Ishikawa (cell line): ENCODE data around the gene PIK3C2G.

ENCODE experiments used
- CEBPB ChIP-seq: IDR thresholded peaks from 2 replicates; pipeline ENCODE4 v1.6.1; 2012
- EGR1 ChIP-seq: IDR thresholded peaks from 2 replicates; pipeline ENCODE4 v1.6.1; 2012
- EP300 ChIP-seq: IDR thresholded peaks from 2 replicates; pipeline ENCODE4 v1.6.1; 2012; ENCODE audit warnings: borderline replicate concordance
- FOXM1 ChIP-seq: IDR thresholded peaks from 2 replicates; pipeline ENCODE4 v1.6.1; 2012; ENCODE audit warnings: low read depth, borderline replicate concordance
- MAX ChIP-seq: IDR thresholded peaks from 2 replicates; pipeline ENCODE4 v1.6.1; 2012
- RAD21 ChIP-seq: IDR thresholded peaks from 2 replicates; pipeline ENCODE4 v1.6.1; 2012; ENCODE audit warnings: low read depth
- TAF1 ChIP-seq: IDR thresholded peaks from 2 replicates; pipeline ENCODE4 v1.6.1; 2012; ENCODE audit warnings: low read depth, mild to moderate bottlenecking
- TEAD4 ChIP-seq: IDR thresholded peaks from 2 replicates; pipeline ENCODE4 v1.6.1; 2012
- USF1 ChIP-seq: IDR thresholded peaks from 2 replicates; pipeline ENCODE4 v1.6.1; 2012
- YY1 ChIP-seq: IDR thresholded peaks from 2 replicates; pipeline ENCODE4 v1.6.1; 2012; ENCODE audit warnings: low read depth
- ZBTB7A ChIP-seq: IDR thresholded peaks from 2 replicates; pipeline ENCODE4 v1.6.1; 2012; ENCODE audit warnings: low read depth

- TF ChIP-seq CEBPB, result no peak
- TF ChIP-seq USF1, result no peak
- TF ChIP-seq MAX, result no peak
- TF ChIP-seq FOXM1, result no peak
- TF ChIP-seq EP300, result no peak
- TF ChIP-seq YY1, result no peak
- no peak for TF ChIP-seq TAF1
- no peak for TF ChIP-seq RAD21
- TF ChIP-seq ZBTB7A, result no peak
- no peak for TF ChIP-seq EGR1
- TF ChIP-seq TEAD4, result no peak
These were observed 314.8 kb downstream of the PIK3C2G start for GRCh38 chr12:18576104-18576626.
